NB4 (cell line): ENCODE results near the gene SLC9A3.
A peak's percentile ranks its signal among the peaks of the same experiment; 100 is the strongest.
"Not testable (repeated sequence)": the region's sequence is repeated elsewhere in the genome, so short reads cannot be mapped to it uniquely, and the experiment has no call there.

Source experiments
- DNase-seq: peaks from one replicate; pipeline ENCODE4 v3.0.0; 2010; ENCODE audit warnings: low read depth
- H3K4me3 ChIP-seq: one replicate; pipeline ENCODE4 v1.5.1; 2011; ENCODE audit warnings: mild to moderate bottlenecking, low read depth, low read length, moderate library complexity
- MYC ChIP-seq: IDR thresholded peaks from 2 replicates; pipeline ENCODE4 v1.6.1; 2011; ENCODE audit warnings: low read depth, low read length
- POLR2A ChIP-seq: IDR thresholded peaks from 2 replicates; pipeline ENCODE4 v1.6.1; 2011; ENCODE audit warnings: mild to moderate bottlenecking; ENCODE audit not compliant: insufficient read length; ENCODE audit errors: extremely low read depth
- TF ChIP-seq, protein P1 (sequence below): IDR thresholded peaks from 2 replicates; pipeline ENCODE4 v1.6.1; 2011; ENCODE audit warnings: low read depth, low read length
- TF ChIP-seq, protein P2 (sequence below): IDR thresholded peaks from one replicate; pipeline ENCODE4 v1.5.1; 2012; ENCODE audit warnings: low read depth, low read length

Gene SLC9A3

GRCh38 chr5:513216-514100, 10.8 kb downstream of the SLC9A3 start:
- peak; percentile 53 for DNase-seq
- no peak overlapping the region for H3K4me3 ChIP-seq
- TF ChIP-seq, protein P1, sequence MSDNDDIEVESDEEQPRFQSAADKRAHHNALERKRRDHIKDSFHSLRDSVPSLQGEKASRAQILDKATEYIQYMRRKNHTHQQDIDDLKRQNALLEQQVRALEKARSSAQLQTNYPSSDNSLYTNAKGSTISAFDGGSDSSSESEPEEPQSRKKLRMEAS = peak; percentile 62; the same call in 1 of the 2 replicates
- TF ChIP-seq, protein P2, sequence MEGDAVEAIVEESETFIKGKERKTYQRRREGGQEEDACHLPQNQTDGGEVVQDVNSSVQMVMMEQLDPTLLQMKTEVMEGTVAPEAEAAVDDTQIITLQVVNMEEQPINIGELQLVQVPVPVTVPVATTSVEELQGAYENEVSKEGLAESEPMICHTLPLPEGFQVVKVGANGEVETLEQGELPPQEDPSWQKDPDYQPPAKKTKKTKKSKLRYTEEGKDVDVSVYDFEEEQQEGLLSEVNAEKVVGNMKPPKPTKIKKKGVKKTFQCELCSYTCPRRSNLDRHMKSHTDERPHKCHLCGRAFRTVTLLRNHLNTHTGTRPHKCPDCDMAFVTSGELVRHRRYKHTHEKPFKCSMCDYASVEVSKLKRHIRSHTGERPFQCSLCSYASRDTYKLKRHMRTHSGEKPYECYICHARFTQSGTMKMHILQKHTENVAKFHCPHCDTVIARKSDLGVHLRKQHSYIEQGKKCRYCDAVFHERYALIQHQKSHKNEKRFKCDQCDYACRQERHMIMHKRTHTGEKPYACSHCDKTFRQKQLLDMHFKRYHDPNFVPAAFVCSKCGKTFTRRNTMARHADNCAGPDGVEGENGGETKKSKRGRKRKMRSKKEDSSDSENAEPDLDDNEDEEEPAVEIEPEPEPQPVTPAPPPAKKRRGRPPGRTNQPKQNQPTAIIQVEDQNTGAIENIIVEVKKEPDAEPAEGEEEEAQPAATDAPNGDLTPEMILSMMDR = no peak

DNA sequence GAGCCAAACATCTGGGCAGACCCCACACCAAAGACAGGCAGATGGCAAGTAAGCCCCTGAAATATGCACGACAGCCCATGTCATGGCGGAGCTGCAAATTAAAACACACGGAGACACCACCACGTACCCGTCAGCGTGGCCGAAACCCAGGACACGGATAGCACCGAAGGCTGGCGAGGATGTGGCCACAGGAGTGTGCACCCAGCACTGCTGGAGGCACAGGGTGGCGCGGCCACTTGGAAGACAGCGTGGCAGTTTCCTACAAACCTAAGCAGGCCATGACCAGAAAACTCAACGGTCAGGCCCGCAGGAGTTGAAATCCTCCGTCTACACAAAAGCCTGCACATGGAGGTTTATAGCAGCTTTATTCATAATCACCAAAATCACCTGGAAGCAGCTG, 12.8 kb downstream of the SLC9A3 start:
- TF ChIP-seq, protein P1 = no peak
- no peak for DNase-seq
- H3K4me3 ChIP-seq = no peak overlapping the region

GRCh38 chr5:510521-510920, 13.7 kb downstream of the SLC9A3 start:
- TF ChIP-seq, protein P1 = no peak
- no peak for TF ChIP-seq POLR2A
- TF ChIP-seq MYC = no peak
- TF ChIP-seq, protein P2 = no peak
- no peak for DNase-seq
- no peak overlapping the region for H3K4me3 ChIP-seq

DNA sequence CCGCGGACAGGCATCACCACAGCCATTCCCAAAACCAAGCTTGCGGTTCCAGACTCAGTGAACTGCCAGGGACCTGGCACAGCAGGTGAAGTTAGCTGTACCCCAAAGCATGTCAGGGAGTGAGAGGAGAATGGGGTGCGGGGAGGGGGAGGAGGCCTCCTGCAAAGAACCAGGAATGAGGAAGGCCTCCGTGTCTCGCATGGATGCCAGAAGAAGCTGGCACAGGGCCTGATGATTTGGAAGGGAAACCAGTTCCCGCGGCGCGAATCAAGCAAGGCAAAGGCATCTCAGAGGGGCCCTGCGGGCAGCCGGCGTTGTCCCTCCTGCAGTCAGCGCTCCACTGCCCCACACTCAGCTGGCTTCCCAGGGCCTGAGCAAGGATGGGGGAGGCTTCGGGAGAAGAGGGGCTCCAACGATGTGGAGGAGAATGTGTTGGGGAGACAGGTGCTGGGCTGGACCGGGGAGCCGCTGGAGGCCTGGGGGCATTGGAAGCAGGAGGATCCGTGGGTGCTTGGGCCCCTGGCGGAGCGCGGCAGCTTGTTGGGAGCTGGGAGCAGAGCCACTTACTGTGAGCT, 14.6 kb downstream of the SLC9A3 start:
- H3K4me3 ChIP-seq = no peak overlapping the region
- TF ChIP-seq, protein P2 = no peak
- no peak for TF ChIP-seq MYC
- TF ChIP-seq, protein P1 = no peak
- TF ChIP-seq POLR2A = no peak
- no peak for DNase-seq

GRCh38 chr5:507986-508575, 16.2 kb downstream of the SLC9A3 start:
- DNase-seq, H3K4me3 ChIP-seq: not testable (repeated sequence)

- no peak for DNase-seq
- TF ChIP-seq MYC (no peak), POLR2A (no peak)
- TF ChIP-seq, protein P1 = no peak
- TF ChIP-seq, protein P2 = no peak
- H3K4me3 ChIP-seq = no peak overlapping the region
Observed at GRCh38 chr5:505951-506525, 18.2 kb downstream of the SLC9A3 start.
